Uterus (tissue), 4 donors: ENCODE data around the gene PHOSPHO1. TPM values are rescaled to one million over a fixed set of nuclear protein-coding genes. Genes with fewer than 3 reads are reported as not detected.

Experiments used
- DNase-seq, 2 donors: peaks; one replicate each; pipeline ENCODE4 v3.0.0-alpha.2; 2019 to 2020
- H3K27ac ChIP-seq, 2 donors: fragments of 200-600 bp; sonication (generic); 1 replicate in 1 of 2; 2 replicates in 1 of 2; pipeline ENCODE4 v1.5.1; 2016 to 2018
- H3K27me3 ChIP-seq, 2 donors: fragments of 200-600 bp; sonication (generic); one replicate each; pipeline ENCODE4 v1.5.1; 2018 to 2019; ENCODE audit warnings: control low read depth in 1 of 2
- H3K36me3 ChIP-seq, 2 donors: fragments of 200-600 bp; sonication (generic); one replicate each; pipeline ENCODE4 v1.5.1; 2019; ENCODE audit warnings: control low read depth in 1 of 2
- H3K4me1 ChIP-seq, 2 donors: fragments of 200-600 bp; sonication (generic); one replicate each; pipeline ENCODE4 v1.5.1; 2018 to 2019; ENCODE audit warnings: control low read depth in 1 of 2
- H3K4me3 ChIP-seq, 2 donors: fragments of 200-600 bp; sonication (generic); 1 replicate in 1 of 2; 2 replicates in 1 of 2; pipeline ENCODE4 v1.5.1; 2018 to 2019; ENCODE audit warnings: mild to moderate bottlenecking in 1 of 2
- H3K9me3 ChIP-seq, 2 donors: fragments of 200-600 bp; sonication (generic); one replicate each; pipeline ENCODE4 v1.5.1; 2019; ENCODE audit warnings: control low read depth in 1 of 2
- CTCF ChIP-seq, 4 experiments: fragments of 200-600 bp in 2 of 4; fragments of 450-650 bp in 2 of 4; sonication (generic) in 2 of 4; IDR thresholded peaks; one replicate each; pipeline ENCODE4 v1.5.1; 2016 to 2019; ENCODE audit warnings: antibody characterized with exemption in 4 of 4, mild to moderate bottlenecking in 2 of 4, moderate library complexity in 1 of 4
- POLR2A ChIP-seq, 2 donors: fragments of 450-650 bp; IDR thresholded peaks; one replicate each; pipeline ENCODE4 v1.6.1; 2016; ENCODE audit warnings: antibody characterized with exemption in 2 of 2, mild to moderate bottlenecking in 1 of 2, moderate library complexity in 1 of 2
- intact Hi-C: fragments of 100-400 bp; cut with DNase I; formaldehyde crosslinking; loops from one replicate; pipeline ENCODE4 v1.15.1; 2023; ENCODE audit warnings: low total_unique reads
- total RNA-seq, 4 donors: library from RNA; depleted of rRNA in 3 of 4; stranded (reverse); fragments of >200 nt in 3 of 4; gene quantifications; one replicate each; pipeline versions ENCODE4 v1.1.0 to v1.2.4, GENCODE V29; 2014 to 2023
- donor health status: DM: yes; HTN: yes; CAD: no.

Gene PHOSPHO1
- total RNA-seq, 4 donors from 2014 or later: 0.40 to 2.4 TPM; not detected in 2

GRCh38 chr17:49214676-49215360 is 15.8 kb downstream of the PHOSPHO1 start:
- H3K4me1 ChIP-seq: peaks cover 0 to 4% of the 10 kb centered on the region in 2 donors
- H3K36me3 ChIP-seq: no peaks in the 10 kb centered on the region
- intact Hi-C loops: no loop called here
- no peaks in the 10 kb centered on the region for H3K27me3 ChIP-seq
- TF ChIP-seq POLR2A (IDR thresholded peaks at IDR 0.05) (no peak), CTCF (IDR thresholded peaks at IDR 0.05) (no peak)
- peak overlapping the region in 1 of 2 donors; percentile 62 for H3K27ac ChIP-seq
- H3K9me3 ChIP-seq: no peaks in the 10 kb centered on the region
- no peak for DNase-seq
- H3K4me3 ChIP-seq: no peak overlapping the region

GRCh38 chr17:49213847-49214246 is 16.7 kb downstream of the PHOSPHO1 start:
- Histone ChIP-seq H3K4me1 (peaks cover 0 to 4% of the 10 kb centered on the region in 2 donors), H3K36me3 (no peaks in the 10 kb centered on the region), H3K27ac (peak overlapping the region in 1 of 2 donors; percentile 52), H3K27me3 (no peaks in the 10 kb centered on the region), H3K9me3 (no peaks in the 10 kb centered on the region), H3K4me3 (no peak overlapping the region)
- DNase-seq: no peak
- TF ChIP-seq POLR2A (IDR thresholded peaks at IDR 0.05) (no peak), CTCF (IDR thresholded peaks at IDR 0.05) (no peak)
- intact Hi-C loops: no loop called here

GRCh38 chr17:49213399-49213798 is 17.2 kb downstream of the PHOSPHO1 start:
- H3K27ac ChIP-seq: no peak overlapping the region
- no peak for TF ChIP-seq POLR2A (IDR thresholded peaks at IDR 0.05)
- TF ChIP-seq CTCF (IDR thresholded peaks at IDR 0.05): no peak
- no peaks in the 10 kb centered on the region for H3K27me3 ChIP-seq
- no peaks in the 10 kb centered on the region for H3K36me3 ChIP-seq
- DNase-seq: no peak
- intact Hi-C loops: no loop called here
- no peak overlapping the region for H3K4me3 ChIP-seq
- H3K9me3 ChIP-seq: no peaks in the 10 kb centered on the region
- peaks cover 0 to 4% of the 10 kb centered on the region in 2 donors for H3K4me1 ChIP-seq

- intact Hi-C loops: no loop called here
- TF ChIP-seq POLR2A (IDR thresholded peaks at IDR 0.05): peak in 1 of 2 donors; percentile 29
- TF ChIP-seq CTCF (IDR thresholded peaks at IDR 0.05): no peak
- Histone ChIP-seq H3K27me3 (no peaks in the 10 kb centered on the region), H3K4me3 (peak within 1 kb of the TSS; percentile 18 to 20), H3K9me3 (no peaks in the 10 kb centered on the region), H3K4me1 (no peaks in the 10 kb centered on the region), H3K36me3 (no peaks in the 10 kb centered on the region), H3K27ac (peak within 1 kb of the TSS; percentile 24 to 77)
- DNase-seq: peak in 1 of 2 donors; percentile 35
These were observed 20.2 kb downstream of the PHOSPHO1 start, which contains the start of the genes ABI3 and GNGT2 for GRCh38 chr17:49210158-49211029. TSS of gene ABI3 (plus strand) at chr17:49210707. CDS start at chr17:49210725, 18 bp downstream. TSS of gene GNGT2 (minus strand) at chr17:49210574. CDS start at chr17:49207422, 3,152 bp downstream.
